Testis (tissue), 3 donors: ENCODE results near the gene SIGLEC5. TPM values are rescaled to one million over a fixed set of nuclear protein-coding genes. Genes with fewer than 3 reads are reported as not detected.
A peak's percentile ranks its signal among the peaks of the same experiment; 100 is the strongest.

Source experiments
- DNase-seq: peaks from one replicate; pipeline ENCODE4 v3.0.0-alpha.2; 2019
- H3K27ac ChIP-seq, 2 donors: fragments of 200-600 bp; sonication (generic); one replicate each; pipeline ENCODE4 v1.5.1; 2019
- H3K27me3 ChIP-seq: fragments of 200-600 bp; sonication (generic); one replicate; pipeline ENCODE4 v1.5.1; 2019
- H3K36me3 ChIP-seq: fragments of 200-600 bp; sonication (generic); one replicate; pipeline ENCODE4 v1.5.1; 2017; ENCODE audit warnings: low read depth; ENCODE audit errors: missing control alignments
- H3K4me1 ChIP-seq: fragments of 200-600 bp; sonication (generic); one replicate; pipeline ENCODE4 v1.5.1; 2019
- H3K4me3 ChIP-seq, 2 donors: fragments of 200-600 bp; sonication (generic); one replicate each; pipeline ENCODE4 v1.5.1; 2017 to 2019
- H3K9me3 ChIP-seq: fragments of 200-600 bp; sonication (generic); one replicate; pipeline ENCODE4 v1.5.1; 2017
- CTCF ChIP-seq, 3 experiments: fragments of 450-650 bp in 2 of 3; fragments of 200-600 bp in 1 of 3; sonication (generic) in 1 of 3; IDR thresholded peaks; one replicate each; pipeline ENCODE4 v1.5.1; 2016 to 2019; ENCODE audit warnings: antibody characterized with exemption in 3 of 3, mild to moderate bottlenecking in 2 of 3, moderate library complexity in 1 of 3
- POLR2A ChIP-seq: fragments of 450-650 bp; IDR thresholded peaks from one replicate; pipeline ENCODE4 v1.6.1; 2017; ENCODE audit warnings: antibody characterized with exemption, mild to moderate bottlenecking, moderate library complexity
- WGBS, 2 donors: methylation state at CpG; one replicate each; pipeline ENCODE4 v1.1.5; 2018; 5-methylcytosine and 5-hydroxymethylcytosine counted together
- intact Hi-C: fragments of 100-400 bp; cut with DNase I; formaldehyde crosslinking; loops from one replicate; pipeline ENCODE4 v1.15.1; 2023; ENCODE audit warnings: low total_unique reads
- polyA plus RNA-seq: library from polyadenylated mRNA; stranded (reverse); fragments of 350-450 nt; fragmentation: Illumina TruSeq; extraction: RNeasy Lipid Tissue Mini Kit (QIAGEN cat#74804); gene quantifications from one replicate; pipeline ENCODE4 v1.2.3, GENCODE V29; 2014; ENCODE audit warnings: low read depth, low replicate concordance; ENCODE audit not compliant: insufficient read depth
- total RNA-seq, 2 donors: library from RNA; depleted of rRNA; stranded (reverse); fragments of >200 nt; gene quantifications; one replicate each; pipeline ENCODE4 v1.2.3, GENCODE V29; 2016

Gene SIGLEC5
- total and polyA plus RNA-seq, 3 donors from 2014 or later: not detected

DNA sequence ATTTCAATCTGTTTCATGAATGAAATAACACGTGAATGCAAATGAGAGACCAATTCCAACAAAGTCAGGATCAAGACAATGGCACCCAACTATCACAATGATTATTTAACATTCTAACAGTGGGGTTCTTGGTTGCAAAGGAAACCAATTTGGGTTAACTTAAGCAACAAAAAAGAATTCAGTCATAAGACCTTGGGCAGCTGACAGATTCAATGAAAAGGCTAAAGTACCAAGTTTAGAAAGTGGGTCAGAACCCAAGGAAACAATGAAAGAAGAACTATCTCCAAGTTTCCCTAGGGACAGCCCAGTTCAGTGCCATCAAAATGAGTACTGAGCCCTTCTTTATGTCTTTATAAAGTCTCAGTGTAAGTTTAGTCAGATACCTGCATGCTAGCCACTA is 33.9 kb upstream of the SIGLEC5 start:
- 47 to 59% methylated on average over 1 of the region's 1 CpG for WGBS, 2 donors
- H3K4me3 ChIP-seq: no peak overlapping the region
- no peak for DNase-seq
- no peaks in the 10 kb centered on the region for H3K36me3 ChIP-seq
- intact Hi-C loops: no loop called here
- TF ChIP-seq POLR2A: no peak
- no peak for TF ChIP-seq CTCF (IDR thresholded peaks at IDR 0.05)
- no peaks in the 10 kb centered on the region for H3K4me1 ChIP-seq
- H3K27ac ChIP-seq: no peak overlapping the region
- no peaks in the 10 kb centered on the region for H3K27me3 ChIP-seq
- H3K9me3 ChIP-seq: no peaks in the 10 kb centered on the region

DNA sequence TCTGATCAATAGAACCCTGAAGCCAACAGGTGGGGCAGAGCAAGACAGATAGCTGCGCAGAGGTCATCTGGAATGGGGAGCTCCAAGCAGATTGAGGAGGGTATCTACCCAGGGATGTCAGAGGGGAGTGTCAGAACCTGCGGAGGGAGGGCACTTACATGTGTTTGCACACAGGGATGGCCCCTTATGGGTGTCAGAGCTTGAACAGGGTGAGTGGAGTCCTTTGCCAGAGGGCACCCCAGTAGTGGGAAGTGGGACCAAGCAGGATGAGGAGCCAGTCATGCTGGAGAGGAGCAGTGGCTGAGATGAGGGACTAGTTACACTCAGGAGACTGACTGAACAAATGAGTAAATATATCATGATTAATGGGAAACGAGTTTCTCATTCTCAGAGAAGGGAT is 33.4 kb upstream of the SIGLEC5 start:
- no peaks in the 10 kb centered on the region for H3K27me3 ChIP-seq
- H3K36me3 ChIP-seq: no peaks in the 10 kb centered on the region
- H3K4me3 ChIP-seq: no peak overlapping the region
- intact Hi-C loops: no loop called here
- DNase-seq: no peak
- no peaks in the 10 kb centered on the region for H3K9me3 ChIP-seq
- WGBS, 2 donors: 59 to 70% methylated on average over 3 of the region's 3 CpGs
- TF ChIP-seq POLR2A (no peak), CTCF (IDR thresholded peaks at IDR 0.05) (no peak)
- H3K4me1 ChIP-seq: no peaks in the 10 kb centered on the region
- no peak overlapping the region for H3K27ac ChIP-seq

DNA sequence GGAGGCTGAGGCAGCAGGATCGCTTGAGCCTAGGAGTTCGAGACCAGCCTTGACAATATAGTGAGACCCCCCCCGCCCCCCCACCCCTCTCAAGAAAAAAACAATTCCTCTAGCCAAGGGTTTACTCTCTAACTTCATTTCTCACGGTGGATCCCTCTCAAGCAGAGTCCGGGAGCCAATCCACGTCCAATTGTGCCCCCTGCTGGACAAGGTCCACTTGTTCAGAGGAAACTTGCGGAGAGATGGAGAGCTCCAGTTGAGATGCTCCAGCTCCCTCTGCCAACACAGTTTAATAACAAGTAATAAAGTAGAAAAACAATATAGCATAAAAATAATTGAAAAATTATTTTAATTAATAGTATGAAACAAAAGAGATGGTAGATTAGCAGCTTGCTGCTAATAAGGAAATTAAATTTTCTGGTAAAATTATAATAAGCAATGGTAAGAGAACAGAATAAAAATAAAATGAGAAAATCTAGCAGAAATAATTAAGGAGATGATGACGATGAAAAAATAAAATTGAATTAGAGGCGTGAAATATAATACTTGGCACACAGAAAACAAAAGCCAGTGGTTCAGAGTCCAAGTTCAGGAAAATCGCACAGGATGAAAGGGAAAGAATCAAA is 30.9 kb upstream of the SIGLEC5 start:
- TF ChIP-seq POLR2A: no peak
- TF ChIP-seq CTCF (IDR thresholded peaks at IDR 0.05): peak; percentile 22 to 57 (median 56)
- Histone ChIP-seq H3K36me3 (no peaks in the 10 kb centered on the region), H3K9me3 (no peaks in the 10 kb centered on the region), H3K4me3 (no peak overlapping the region), H3K27ac (no peak overlapping the region), H3K27me3 (no peaks in the 10 kb centered on the region), H3K4me1 (peaks cover 3% of the 10 kb centered on the region)
- DNase-seq: peak; percentile 93
- intact Hi-C loops: no loop called here
- WGBS, 2 donors: 23 to 27% methylated on average over 10 of the region's 10 CpGs

GRCh38 chr19:51654783-51655182 is 24.6 kb upstream of the SIGLEC5 start:
- Histone ChIP-seq H3K4me3 (no peak overlapping the region), H3K9me3 (no peaks in the 10 kb centered on the region), H3K27ac (no peak overlapping the region), H3K36me3 (no peaks in the 10 kb centered on the region), H3K27me3 (no peaks in the 10 kb centered on the region), H3K4me1 (peaks cover 3% of the 10 kb centered on the region)
- TF ChIP-seq CTCF (IDR thresholded peaks at IDR 0.05) (no peak), POLR2A (no peak)
- WGBS, 2 donors: 64 to 67% methylated on average over 4 of the region's 4 CpGs
- no peak for DNase-seq
- intact Hi-C loops: no loop called here

DNA sequence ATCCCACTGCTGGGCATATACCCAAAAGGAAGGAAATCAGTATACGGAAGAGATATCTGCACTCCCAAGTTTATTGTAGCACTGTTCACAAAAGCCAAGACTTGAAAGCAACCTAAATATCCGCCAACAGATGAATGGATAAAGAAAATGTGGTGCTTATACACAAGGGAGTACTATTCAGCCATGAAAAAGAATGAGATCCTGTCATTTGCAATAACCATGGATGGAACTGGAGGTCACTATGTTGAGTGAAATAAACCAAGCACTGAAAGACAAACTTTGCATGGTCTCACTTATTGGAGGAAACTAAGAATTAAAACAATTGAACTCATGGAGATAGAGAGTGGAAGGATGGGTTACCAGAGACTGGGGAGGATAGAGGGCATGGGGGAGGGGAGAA is 23.0 kb upstream of the SIGLEC5 start:
- no peak overlapping the region for H3K27ac ChIP-seq
- H3K27me3 ChIP-seq: no peaks in the 10 kb centered on the region
- no peak for DNase-seq
- H3K4me1 ChIP-seq: peaks cover 3% of the 10 kb centered on the region
- WGBS, 2 donors: 55 to 60% methylated on average over 2 of the region's 2 CpGs
- no peaks in the 10 kb centered on the region for H3K36me3 ChIP-seq
- no peaks in the 10 kb centered on the region for H3K9me3 ChIP-seq
- no peak for TF ChIP-seq POLR2A
- no peak for TF ChIP-seq CTCF (IDR thresholded peaks at IDR 0.05)
- intact Hi-C loops: no loop called here
- H3K4me3 ChIP-seq: no peak overlapping the region
